PC-9 (cell line): ENCODE results near the gene FEM1C.

Experiments
- EZH2 ChIP-seq: fragments of 200-600 bp; sonication (generic); IDR thresholded peaks from 2 replicates; pipeline ENCODE4 v1.8.0; 2017; ENCODE audit warnings: antibody characterized with exemption, low read depth
- TF ChIP-seq, protein P1 (sequence below): fragments of 200-600 bp; sonication (generic); conservative IDR thresholded peaks from 2 replicates; pipeline ENCODE4 v1.6.1; 2017; ENCODE audit warnings: mixed run types, antibody characterized with exemption, mild to moderate bottlenecking, moderate library complexity

DNA sequence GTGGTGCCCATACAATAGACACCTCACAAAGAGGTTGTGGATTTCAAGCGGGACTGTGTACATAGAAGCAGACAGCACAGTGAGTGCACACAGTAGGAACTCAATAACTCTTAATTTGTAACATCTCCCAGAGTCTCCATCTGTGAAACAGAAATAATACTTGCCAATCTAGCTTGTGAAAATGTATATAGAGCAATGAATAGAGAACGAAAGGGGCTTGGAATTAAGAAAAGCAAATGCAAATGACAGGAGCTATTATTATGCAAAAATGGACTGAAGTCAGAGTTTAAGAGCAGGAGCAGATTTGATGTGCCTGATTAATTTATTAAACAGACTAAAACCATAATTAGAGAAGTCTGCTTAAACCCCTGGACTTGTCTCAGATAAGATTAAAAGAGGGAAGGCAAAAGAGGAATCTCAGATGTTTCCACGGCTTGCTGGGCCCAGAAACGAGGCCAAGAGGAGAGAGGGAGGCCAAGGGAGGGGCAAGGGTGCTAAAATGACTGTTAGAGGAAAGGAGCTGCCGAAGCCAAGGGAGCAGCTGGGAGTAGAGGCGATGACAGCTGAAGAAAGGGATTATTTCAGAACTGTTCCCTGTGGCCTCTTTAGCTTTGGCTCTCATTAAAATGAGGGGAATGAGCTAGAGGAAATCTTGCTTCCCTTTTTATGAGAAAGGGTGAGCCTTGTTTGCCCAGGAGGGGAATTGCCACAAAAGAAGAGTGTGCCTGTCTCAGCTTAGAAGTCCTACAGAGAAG is 72.1 kb downstream of the FEM1C start:
- TF ChIP-seq, protein P1, sequence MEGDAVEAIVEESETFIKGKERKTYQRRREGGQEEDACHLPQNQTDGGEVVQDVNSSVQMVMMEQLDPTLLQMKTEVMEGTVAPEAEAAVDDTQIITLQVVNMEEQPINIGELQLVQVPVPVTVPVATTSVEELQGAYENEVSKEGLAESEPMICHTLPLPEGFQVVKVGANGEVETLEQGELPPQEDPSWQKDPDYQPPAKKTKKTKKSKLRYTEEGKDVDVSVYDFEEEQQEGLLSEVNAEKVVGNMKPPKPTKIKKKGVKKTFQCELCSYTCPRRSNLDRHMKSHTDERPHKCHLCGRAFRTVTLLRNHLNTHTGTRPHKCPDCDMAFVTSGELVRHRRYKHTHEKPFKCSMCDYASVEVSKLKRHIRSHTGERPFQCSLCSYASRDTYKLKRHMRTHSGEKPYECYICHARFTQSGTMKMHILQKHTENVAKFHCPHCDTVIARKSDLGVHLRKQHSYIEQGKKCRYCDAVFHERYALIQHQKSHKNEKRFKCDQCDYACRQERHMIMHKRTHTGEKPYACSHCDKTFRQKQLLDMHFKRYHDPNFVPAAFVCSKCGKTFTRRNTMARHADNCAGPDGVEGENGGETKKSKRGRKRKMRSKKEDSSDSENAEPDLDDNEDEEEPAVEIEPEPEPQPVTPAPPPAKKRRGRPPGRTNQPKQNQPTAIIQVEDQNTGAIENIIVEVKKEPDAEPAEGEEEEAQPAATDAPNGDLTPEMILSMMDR = no peak
- no peak for TF ChIP-seq EZH2
